Stimulated activated CD4-positive, alpha-beta T cell treated with anti-CD3 and anti-CD28 coated beads, Interleukin-2, amount 100 ng/mL, for 4 hours (primary cell): ENCODE measurements around the gene SAMD4B.
"Not testable (repeated sequence)": the region's sequence is repeated elsewhere in the genome, so short reads cannot be mapped to it uniquely, and the experiment has no call there.

Experiments
- DNase-seq: peaks from one replicate; pipeline ENCODE4 v3.0.0-alpha.2; 2020; ENCODE audit warnings: low read depth

SAMD4B gene, protein sequence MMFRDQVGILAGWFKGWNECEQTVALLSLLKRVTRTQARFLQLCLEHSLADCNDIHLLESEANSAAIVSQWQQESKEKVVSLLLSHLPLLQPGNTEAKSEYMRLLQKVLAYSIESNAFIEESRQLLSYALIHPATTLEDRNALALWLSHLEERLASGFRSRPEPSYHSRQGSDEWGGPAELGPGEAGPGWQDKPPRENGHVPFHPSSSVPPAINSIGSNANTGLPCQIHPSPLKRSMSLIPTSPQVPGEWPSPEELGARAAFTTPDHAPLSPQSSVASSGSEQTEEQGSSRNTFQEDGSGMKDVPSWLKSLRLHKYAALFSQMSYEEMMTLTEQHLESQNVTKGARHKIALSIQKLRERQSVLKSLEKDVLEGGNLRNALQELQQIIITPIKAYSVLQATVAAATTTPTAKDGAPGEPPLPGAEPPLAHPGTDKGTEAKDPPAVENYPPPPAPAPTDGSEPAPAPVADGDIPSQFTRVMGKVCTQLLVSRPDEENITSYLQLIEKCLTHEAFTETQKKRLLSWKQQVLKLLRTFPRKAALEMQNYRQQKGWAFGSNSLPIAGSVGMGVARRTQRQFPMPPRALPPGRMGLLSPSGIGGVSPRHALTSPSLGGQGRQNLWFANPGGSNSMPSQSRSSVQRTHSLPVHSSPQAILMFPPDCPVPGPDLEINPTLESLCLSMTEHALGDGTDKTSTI

DNA sequence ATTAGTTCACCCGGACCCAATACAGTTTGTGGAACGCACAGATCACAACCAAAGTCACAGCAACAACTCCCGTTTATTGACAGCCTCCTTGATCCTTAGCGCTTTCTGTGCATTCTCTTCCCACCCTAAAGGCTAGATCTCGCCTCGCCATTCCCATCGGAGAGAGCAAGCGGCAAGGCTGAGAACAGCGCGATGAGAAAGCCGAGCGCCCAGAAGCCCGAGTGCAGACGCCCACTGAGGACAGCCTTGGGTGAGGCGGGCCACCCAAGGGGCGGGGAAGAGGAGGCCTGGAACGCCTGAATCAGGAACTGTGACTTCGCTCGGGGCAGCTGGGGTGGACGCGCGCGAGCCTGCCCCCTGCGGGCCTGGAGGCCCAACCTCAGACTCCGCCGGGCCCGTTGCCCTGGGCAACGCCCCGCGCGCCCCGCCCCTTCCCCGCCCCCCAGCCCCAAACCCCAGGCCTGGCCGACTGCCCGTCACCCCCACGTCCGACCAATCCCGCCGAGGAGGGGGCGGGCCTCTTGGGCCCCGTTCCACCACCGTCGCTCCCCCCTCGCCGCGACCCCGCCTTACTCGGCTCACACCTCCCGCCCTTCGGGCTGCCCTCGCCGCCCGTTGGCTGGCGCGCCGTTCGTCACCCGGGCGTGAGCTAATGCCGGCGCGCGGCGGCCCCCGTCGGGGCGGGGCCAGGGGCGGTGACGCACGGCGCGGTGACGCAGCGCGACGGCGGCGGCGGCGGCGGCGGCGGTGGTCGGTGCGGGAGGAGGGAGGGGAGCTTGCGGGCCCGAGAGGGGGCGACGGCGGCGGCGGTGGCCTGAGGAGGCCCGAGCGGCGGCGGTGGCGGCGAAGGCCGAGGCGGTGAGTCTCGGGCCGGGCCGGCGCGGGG, at the start of gene SAMD4B:
TSS of gene SAMD4B (plus strand) at position 703 of the 886 bp plus-strand sequence. CDS start 14,473 bp downstream, outside the sequence.
- DNase-seq, result peak; percentile 100

DNA sequence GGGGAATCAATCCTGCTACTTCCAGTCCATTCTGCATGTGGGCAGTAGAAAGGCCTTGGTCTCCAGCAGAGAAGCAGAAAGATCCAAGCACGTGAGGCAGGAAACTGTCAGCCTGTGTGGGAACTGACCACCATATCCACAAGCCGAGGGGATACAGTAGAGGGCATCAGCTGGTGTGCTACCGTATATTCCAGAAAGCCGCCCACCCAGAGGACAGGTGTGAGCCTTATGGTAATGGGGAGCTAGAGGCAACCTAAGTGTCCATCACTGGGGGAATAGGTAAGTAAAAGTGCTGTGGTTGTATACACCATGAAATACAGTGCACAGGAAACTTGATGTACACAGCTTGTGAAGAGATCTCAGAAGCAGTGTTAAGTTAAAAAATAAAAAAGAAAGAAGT, 48.8 kb upstream of the SAMD4B start:
- DNase-seq, result no peak

DNA sequence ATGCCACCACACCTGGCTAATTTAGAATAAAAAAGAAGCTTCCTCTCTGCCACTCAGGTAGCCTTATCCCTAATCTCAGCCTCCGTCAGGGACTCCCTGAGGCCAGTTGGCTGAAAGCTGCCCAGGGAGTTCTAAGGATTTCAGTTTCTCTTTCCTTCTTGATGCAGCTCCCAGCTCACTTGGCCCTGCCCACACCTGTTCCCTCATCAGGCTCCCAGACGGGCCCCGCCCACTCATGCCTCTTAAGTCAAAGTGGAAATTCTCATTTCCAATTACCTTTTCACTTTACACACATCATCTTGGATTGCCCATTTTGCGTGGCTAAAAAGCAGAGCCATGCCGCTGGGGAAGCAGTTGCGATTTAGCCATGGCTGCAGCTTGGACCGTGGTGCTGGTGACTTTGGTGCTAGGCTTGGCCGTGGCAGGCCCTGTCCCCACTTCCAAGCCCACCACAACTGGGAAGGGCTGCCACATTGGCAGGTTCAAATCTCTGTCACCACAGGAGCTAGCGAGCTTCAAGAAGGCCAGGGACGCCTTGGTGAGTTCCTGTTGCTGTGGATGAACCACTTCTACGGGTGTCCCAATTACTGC, 46.1 kb upstream of the SAMD4B start, which contains the start of gene IFNL1:
TSS of gene IFNL1 (plus strand) at position 353 of the 591 bp plus-strand sequence. CDS start at position 368, 15 bp downstream.
- no peak for DNase-seq

DNA sequence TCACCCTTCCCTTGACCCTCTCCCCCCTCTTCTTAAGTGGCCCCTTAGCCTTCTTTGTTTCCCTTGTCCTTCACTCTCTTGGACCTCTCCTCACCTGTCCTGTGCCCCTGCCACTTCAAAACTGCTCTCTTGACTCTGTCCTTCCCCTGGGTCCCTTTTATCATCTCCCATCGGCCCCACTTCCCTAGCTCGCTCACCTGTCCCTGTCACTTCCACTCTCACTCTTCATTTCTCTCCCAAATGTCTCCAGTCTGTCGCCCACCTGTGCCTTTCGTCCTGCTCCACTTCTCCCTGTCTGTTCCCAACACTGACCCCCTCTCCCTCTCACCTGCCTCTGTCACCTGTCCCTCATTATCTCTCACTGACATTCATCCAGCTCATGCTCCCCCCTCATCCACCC, 45.3 kb upstream of the SAMD4B start:
- no peak for DNase-seq

DNA sequence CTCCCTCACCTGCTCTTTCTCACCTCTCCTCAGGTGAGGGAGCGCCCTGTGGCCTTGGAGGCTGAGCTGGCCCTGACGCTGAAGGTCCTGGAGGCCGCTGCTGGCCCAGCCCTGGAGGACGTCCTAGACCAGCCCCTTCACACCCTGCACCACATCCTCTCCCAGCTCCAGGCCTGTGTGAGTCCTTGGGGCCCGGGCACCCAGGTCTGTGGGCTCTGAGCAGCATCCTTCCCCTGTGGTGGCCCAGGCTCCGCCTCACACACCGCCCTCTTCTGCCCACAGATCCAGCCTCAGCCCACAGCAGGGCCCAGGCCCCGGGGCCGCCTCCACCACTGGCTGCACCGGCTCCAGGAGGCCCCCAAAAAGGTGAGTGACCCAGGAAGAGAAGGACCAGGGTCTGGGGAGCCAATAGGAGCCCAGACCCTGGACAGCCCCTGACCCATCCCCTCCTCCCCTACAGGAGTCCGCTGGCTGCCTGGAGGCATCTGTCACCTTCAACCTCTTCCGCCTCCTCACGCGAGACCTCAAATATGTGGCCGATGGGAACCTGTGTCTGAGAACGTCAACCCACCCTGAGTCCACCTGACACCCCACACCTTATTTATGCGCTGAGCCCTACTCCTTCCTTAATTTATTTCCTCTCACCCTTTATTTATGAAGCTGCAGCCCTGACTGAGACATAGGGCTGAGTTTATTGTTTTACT, 44.1 kb upstream of the SAMD4B start:
- DNase-seq, result no peak

DNA sequence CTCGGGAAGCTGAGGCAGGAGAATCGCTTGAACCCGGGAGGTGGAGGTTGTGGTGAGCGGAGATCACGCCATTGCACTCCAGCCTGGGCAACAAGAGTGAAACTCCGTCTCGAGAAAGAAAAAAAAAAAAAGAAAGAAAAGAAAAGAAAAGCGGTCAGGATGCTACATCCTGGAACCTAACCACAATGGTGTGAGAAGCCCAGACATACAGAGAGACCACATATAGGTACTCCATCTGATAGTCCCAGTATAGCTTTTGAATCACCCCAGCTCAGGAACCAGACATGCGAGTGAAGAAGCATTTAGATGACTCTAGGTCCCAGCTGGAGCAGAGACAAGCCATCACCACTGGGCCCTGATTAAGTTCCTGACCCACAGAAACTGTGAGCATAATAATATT, 42.8 kb upstream of the SAMD4B start:
- DNase-seq, result no peak

DNA sequence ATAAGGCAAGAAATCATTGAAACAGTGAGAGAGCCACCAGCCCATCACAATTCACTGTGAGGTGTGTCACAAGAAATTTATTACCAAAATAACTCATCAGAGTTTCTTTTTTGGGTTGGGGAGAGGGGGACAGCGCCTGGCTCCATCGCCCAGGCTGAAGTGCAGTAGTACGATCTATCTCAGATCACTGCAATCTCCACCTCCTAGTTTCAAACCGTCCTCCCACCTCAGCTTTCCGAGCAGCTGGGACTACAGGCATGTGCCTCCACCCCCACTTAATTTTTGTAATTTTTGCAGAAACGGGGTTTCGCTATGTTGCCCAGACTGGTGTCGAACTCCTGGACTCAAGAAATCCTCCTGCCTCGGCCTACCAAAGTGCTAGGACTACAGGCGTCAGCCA, 42.4 kb upstream of the SAMD4B start:
- DNase-seq, result no peak

DNA sequence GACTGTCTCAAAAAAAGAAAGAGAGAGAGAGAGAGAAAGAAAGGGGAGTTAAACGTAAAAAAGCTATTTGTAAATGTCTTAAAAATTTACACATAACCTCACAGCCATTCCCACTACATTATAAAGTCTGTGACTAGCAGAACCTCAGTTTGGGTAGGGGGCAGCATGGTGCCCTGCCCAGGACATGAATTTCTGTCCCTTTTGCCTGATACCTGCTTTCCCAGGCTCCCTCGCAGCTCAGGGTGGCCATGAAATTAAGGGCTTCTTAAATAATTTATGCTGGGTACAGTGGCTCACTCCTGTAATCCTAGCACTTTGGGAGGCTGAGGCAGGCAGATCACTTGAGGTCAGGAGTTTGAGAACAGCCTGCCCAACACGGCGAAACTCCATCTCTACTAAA, 41.2 kb upstream of the SAMD4B start:
- no peak for DNase-seq

DNA sequence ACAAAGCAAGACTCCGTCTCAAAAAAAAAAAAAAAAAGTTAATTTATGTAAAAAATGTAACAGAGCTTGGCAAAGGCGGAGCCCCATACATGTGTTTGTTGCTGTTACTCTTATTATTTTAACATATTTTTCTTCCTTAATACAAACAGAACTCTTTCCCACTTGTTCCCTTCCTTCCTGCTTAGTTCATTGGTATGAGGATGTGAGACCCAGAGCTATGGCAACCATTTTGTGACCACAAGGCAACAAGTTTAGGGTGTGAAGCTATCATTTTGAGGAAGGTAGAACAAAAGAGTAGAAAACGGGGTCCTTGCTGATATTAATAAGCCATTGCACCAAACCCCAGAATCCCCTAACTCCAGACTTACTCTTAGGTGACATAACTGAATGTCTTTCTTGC, 40.7 kb upstream of the SAMD4B start:
- no peak for DNase-seq

DNA sequence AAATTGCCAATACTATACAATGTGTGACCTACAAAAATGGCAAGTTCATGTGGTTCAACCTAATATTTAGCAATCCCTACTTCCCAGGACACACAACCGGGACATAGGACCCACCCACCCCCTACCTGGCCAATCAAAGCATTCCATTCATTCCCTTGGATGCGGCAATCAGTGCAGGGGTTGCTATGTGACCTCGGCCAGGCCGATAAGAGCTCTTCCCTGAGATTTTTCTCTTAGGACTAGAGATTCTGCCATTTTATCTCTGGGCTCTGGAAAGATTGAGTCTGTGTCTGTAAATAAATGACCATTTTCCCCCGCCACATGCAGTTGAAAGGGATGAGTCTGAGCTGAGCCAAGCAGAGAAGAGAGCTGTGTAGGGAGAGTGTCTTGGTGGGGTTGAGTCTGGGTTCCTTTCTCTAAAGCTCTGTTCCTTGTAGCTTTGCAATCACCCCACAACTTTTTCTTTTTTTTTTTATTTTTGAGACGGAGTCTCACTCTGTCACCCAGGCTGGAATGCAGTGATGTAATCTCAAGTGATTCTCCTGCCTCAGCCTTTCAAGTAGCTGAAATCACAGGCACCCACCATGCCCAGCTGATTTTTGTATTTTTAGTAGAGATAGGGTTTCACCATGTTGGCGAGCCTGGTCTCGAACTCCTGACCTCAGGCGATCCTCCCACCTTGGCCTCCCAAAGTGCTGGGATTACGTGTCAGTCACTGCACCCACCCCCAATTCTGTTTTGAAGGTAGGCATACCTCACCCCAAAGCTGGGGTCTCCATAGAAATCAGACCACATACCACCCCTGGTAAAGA, 38.6 kb upstream of the SAMD4B start:
- DNase-seq, result no peak

DNA sequence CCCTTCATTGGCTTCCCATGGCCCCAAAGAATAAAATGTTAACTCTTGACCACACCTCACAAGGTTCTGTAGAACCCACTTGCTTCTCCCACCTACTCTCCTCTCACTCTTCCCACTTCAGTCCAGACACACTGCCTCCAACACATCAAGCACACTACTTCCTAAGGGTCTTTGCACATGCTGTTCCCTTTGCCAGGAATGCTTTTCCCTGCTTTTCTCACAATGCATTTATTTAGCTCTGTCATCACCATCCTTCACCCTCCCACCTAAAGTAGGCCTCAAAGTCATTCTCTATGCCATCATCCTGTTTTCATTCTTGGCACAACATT, 38.1 kb upstream of the SAMD4B start:
- no peak for DNase-seq

DNA sequence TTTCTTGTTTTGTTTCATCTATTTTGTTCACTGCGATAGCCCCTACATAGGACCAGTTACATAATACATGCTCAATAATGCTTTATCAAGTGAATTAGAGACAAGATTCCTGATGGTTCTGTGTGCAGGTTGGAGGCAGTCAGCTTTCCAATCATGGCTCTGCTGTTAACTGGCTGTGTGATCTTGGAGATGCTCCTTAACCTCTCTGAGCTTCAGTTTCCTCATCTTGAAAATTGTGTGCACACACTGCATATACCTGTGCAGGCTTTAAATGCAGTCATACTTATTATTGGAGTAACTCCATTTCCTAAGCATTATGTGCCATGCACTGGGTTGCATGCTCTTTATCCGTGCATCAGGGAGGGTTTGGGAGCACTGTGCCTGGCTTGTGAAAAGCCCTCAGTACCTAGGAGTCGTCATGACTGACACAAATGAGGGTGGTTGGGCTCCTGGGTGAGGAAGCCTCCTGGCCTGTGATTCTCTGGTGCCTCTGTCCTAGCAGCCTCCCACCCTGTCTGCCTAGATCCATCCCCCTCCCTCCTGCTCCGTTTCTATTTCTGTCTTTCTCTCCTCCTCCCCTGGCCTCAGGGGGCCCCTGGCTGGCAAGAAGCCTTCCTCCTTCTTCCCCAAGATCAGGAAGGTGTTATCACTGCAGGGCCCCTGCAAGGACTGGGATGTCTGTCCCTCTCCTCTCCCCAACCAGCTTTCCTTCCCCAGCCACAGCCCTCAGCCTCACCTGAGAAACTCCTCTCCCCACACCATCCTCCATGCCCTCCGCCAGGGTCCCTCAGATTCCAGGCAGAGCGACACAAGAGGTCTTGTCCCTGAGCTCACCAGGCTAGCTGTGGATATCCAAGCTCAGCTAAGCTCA, 37.3 kb upstream of the SAMD4B start:
- DNase-seq, result no peak

DNA sequence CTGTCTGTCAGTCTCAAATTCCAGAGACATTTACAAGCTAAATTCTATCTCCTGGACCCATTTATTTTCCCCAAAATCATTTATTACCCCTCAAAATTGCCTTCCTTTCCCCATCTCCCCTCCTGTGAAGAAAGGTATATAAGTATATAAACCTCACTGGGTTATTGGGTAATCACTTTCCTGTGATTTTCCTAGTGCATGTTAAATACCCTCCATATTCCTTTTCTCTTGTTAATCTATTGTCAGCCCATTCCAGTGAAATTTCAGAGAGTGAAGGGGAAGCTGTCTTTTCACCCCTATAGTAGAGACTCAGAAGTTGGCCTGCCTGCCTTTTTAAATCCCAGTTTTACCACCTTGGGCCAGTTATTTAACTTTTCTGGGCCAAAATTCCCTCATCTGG, 36.1 kb upstream of the SAMD4B start:
- DNase-seq, result no peak

DNA sequence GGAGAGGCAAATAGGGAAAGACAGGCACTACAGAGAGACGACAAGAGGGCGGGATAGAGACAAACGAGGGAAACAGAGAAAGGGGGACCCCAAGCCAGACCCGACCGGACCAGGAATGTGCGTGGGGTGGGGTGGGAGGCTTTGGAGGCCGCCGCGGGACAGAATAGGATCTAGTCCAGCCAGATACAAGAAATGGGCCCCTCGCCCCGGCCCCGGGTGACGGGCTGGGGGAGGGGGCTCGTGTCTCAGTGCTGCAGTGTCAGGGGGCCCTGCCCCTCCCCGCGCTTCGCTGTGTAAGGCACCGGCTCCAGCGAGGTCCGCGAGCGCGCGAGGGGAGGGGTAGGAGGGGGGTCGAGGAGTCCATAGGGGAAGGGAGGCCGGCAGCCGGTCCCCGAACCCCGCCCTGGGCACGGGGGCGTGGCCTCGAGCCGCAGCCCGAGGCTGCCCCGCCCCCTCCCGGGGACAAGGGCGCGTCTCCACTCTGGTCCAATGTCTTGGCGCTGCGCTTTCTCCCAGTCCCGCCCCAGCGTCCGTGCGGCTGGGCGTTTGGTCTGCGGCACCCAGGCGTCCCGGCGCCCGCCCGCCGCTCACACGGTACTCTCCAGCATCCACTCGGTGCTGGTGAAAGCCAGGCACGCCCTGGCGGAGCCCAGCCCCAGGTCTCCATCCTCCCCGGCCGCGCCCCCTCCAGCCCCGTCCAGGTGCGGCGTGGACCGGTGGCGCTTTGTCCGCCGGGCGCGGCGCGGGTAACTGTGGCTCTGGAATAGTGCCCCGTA, 35.0 kb upstream of the SAMD4B start:
- DNase-seq, result no peak

DNA sequence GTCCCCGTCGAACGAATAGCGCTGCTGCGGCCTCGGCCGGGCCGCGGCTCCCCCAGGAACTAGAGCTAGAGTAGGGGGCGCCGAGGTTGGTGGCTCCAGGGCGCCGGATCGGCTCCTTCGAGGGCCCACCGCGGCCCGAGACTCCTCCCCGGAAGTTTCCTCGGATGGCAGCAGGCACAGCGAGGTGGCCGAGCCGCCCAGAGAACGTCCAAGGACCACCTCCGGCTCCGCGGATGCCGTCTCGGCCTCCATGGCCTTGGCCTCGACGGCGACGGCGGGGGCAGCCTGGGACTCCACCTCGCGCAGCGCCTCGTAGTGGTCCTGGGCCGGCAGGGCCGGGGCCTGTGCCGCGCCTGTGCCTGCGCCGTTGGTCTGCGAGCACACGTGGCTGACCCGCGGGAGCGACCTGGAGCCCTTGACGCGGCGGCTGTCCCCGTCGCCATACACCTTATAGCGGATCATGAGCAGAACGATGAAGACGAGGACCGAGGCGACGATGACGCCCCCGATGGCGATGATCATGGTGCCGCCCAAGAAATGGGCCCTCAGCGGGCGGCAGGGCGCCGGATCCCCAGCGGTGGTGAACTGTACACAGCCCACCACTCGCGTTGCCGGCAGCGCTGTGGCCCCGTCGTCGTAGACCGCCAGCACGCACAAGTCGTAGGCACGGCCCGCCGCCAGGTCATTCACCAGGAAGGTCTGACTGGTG, 34.2 kb upstream of the SAMD4B start:
- DNase-seq, result no peak

DNA sequence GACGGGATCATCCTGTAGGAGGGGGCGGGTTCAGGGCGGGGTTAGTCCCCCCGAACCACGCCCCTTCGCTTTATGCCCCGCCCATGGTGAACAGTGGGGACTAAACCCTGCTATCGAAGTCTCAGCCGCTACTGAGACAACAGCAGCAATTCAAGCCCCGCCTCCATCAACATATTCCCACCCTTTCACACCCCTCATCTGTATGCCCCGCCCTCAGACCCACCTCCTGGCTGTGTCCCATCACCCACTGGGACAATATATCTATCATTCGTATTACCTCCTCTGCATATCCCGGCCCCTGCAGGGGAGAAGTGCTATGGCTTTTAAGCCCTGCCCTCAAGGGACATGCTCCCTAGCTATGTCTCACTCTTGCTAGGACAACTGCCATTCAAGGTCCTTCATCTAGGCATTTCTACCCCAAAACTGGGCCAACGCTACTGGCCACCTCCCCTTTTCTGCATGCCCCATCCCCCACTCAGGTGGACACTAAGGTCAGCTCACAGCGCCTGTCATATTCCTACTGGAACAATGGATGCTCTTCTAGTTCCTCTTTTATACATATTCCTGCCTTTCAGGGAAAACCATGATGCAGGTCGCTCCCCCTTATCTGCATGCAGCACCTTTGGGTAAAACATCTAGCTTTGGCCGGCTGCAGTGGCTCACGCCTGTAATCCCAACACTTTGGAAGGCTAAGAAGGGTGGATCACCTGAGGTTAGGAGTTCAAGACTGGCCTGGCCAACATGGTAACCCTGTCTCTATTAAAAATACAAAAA, 33.5 kb upstream of the SAMD4B start:
- DNase-seq, result no peak

DNA sequence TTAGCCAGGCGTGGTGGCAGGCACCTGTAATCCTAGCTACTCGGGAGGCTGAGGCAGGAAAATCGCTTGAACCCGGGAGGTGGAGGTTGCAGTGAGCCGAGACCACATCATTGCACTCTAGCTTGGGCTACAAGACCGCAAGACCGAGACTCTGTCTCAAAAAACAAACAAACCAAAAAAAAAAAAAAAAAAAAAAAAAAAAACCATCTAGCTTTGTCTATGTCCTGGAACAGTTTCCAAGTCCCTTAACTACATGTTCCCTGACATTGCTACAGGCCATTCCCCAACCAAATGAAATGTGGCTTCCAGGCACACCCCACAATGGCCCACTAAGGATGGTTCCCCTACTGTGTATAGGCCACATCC, 32.9 kb upstream of the SAMD4B start:
- not testable (repeated sequence) for DNase-seq
